ENCODE results near the gene BLVRB. TPM values are rescaled to one million over a fixed set of nuclear protein-coding genes. Genes with fewer than 3 reads are reported as not detected.

The BLVRB gene
- total and polyA plus RNA-seq, 10 of the 15 experiments (the other 5 are each of a cell fraction or from before 2014, with no cell fraction given), result 6.3 to 53.3 (median 27.8) TPM

DNA sequence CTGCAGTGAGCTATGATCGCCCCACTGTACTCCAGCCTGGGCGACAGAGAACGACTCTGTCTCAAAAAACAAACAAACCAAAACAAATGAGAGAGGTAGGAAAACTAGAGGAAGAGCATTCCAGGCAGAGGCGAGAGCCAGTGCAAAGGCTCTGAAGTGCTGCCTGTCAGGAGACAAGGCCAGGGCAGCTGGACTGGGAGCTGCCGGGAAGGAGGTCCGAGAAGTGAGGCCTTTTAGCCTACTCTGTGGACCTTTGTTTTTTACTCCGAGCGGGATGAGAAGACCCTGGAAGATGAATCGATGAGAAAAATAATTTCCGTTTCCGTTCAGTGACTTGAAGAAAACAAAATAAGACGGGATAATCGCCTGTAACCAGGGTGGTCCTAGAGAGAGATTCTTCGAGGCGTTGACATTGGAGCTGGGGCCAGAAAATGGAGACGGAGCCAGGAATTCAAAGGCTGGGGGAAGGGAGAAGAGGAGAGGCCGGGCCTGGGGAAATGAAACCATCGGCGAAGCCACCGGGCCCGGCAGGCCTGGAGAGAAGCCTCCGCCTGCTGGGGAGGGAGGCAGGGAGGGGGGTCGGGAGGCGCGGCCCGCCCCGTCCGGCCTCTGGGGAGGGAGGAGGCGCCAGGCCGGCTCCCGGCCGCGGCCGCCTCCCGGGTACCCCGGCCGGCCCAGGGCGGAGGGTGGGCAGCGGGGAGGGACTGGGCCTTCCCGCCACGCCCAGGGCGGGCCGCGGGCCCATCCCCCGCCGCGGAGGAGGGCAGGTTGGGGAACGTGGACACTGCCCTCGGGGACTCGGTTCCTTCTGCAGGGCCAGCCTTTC is 31.9 kb downstream of the BLVRB start (continued):
- TF ChIP-seq SPI1 (IDR thresholded peaks at IDR 0.05; ENCODE audit: borderline replicate concordance, insufficient read depth, low read depth, low read length), result peak; percentile 72; the same call in 1 of the 2 replicates
- no peak for TF ChIP-seq HDAC6 (IDR thresholded peaks at IDR 0.05; ENCODE audit: unreplicated experiment)
- TF ChIP-seq EGR1 (IDR thresholded peaks at IDR 0.05; ENCODE audit: borderline replicate concordance in 1 of 2, low read depth in 2 of 2, low read length in 2 of 2), result peak in 1 of 2 experiments; percentile 26; a peak in 1 of 3 replicates
- no peak; the same call in 1 of the 2 replicates for TF ChIP-seq CREB1 (IDR thresholded peaks at IDR 0.05; ENCODE audit: low read depth)
- TF ChIP-seq GATAD2B (conservative IDR thresholded peaks at IDR 0.05; ENCODE audit: low read depth), result 0 out of 2 replicates have a peak, but pooled peaks have one; percentile 32
- no peak for TF ChIP-seq NR2C2 (IDR thresholded peaks at IDR 0.05; ENCODE audit: borderline replicate concordance, control insufficient read depth, insufficient read length, low read depth)
- no peak for TF ChIP-seq CHD4 (IDR thresholded peaks at IDR 0.05)
- TF ChIP-seq CBFB (IDR thresholded peaks at IDR 0.05; ENCODE audit: low read depth), result no peak
- TF ChIP-seq, protein P1, sequence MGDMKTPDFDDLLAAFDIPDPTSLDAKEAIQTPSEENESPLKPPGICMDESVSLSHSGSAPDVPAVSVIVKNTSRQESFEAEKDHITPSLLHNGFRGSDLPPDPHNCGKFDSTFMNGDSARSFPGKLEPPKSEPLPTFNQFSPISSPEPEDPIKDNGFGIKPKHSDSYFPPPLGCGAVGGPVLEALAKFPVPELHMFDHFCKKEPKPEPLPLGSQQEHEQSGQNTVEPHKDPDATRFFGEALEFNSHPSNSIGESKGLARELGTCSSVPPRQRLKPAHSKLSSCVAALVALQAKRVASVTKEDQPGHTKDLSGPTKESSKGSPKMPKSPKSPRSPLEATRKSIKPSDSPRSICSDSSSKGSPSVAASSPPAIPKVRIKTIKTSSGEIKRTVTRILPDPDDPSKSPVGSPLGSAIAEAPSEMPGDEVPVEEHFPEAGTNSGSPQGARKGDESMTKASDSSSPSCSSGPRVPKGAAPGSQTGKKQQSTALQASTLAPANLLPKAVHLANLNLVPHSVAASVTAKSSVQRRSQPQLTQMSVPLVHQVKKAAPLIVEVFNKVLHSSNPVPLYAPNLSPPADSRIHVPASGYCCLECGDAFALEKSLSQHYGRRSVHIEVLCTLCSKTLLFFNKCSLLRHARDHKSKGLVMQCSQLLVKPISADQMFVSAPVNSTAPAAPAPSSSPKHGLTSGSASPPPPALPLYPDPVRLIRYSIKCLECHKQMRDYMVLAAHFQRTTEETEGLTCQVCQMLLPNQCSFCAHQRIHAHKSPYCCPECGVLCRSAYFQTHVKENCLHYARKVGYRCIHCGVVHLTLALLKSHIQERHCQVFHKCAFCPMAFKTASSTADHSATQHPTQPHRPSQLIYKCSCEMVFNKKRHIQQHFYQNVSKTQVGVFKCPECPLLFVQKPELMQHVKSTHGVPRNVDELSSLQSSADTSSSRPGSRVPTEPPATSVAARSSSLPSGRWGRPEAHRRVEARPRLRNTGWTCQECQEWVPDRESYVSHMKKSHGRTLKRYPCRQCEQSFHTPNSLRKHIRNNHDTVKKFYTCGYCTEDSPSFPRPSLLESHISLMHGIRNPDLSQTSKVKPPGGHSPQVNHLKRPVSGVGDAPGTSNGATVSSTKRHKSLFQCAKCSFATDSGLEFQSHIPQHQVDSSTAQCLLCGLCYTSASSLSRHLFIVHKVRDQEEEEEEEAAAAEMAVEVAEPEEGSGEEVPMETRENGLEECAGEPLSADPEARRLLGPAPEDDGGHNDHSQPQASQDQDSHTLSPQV (IDR thresholded peaks at IDR 0.05), result no peak
- TF ChIP-seq GABPA (IDR thresholded peaks at IDR 0.05; ENCODE audit: low read depth), result no peak
- no peak for TF ChIP-seq MYB (IDR thresholded peaks at IDR 0.05; ENCODE audit: borderline replicate concordance, low read depth, low read length)
- no peak for TF ChIP-seq ZBED1 (IDR thresholded peaks at IDR 0.05; ENCODE audit: borderline replicate concordance)
- TF ChIP-seq ESRRA (IDR thresholded peaks at IDR 0.05; ENCODE audit: low read length), result no peak
- TF ChIP-seq NRF1 (conservative IDR thresholded peaks at IDR 0.05; ENCODE audit: low read depth, low read length), result no peak
- no peak for TF ChIP-seq PAX8 (IDR thresholded peaks at IDR 0.05)
- TF ChIP-seq BMI1 (IDR thresholded peaks at IDR 0.05; ENCODE audit: borderline replicate concordance), result no peak
- no peak for TF ChIP-seq ATF3 (IDR thresholded peaks at IDR 0.05; ENCODE audit: borderline replicate concordance, extremely low read depth, low read depth, low read length)
- peak; percentile 58; the same call in 1 of the 2 replicates for TF ChIP-seq EED (IDR thresholded peaks at IDR 0.05; ENCODE audit: low read depth)
- no peak for TF ChIP-seq SIX5 (IDR thresholded peaks at IDR 0.05; ENCODE audit: low read depth, low read length, severe bottlenecking)
- no peak for TF ChIP-seq TCF7 (IDR thresholded peaks at IDR 0.05; ENCODE audit: borderline replicate concordance)
- no peak for TF ChIP-seq CREM (IDR thresholded peaks at IDR 0.05; ENCODE audit: low read depth)
- TF ChIP-seq CBX5 (IDR thresholded peaks at IDR 0.05; ENCODE audit: low read depth), result no peak
- peak; percentile 21; the same call in 1 of the 2 replicates for TF ChIP-seq RUNX3 (IDR thresholded peaks at IDR 0.05; ENCODE audit: low read length)
- TF ChIP-seq, protein P2, sequence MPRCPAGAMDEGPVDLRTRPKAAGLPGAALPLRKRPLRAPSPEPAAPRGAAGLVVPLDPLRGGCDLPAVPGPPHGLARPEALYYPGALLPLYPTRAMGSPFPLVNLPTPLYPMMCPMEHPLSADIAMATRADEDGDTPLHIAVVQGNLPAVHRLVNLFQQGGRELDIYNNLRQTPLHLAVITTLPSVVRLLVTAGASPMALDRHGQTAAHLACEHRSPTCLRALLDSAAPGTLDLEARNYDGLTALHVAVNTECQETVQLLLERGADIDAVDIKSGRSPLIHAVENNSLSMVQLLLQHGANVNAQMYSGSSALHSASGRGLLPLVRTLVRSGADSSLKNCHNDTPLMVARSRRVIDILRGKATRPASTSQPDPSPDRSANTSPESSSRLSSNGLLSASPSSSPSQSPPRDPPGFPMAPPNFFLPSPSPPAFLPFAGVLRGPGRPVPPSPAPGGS (IDR thresholded peaks at IDR 0.05; ENCODE audit: borderline replicate concordance, insufficient read depth, low read depth, low read length, poor library complexity, severe bottlenecking), result peak; percentile 40

All from GM12878 (cell line).